ENCODE results near the gene SLC24A3. TPM values are rescaled to one million over a fixed set of nuclear protein-coding genes. Genes with fewer than 3 reads are reported as not detected.

Gene SLC24A3
- total and polyA plus RNA-seq, 2 of the 13 experiments (the other 11 are each of a cell fraction or from before 2014, with no cell fraction given) = not detected

GRCh38 chr20:19330731-19331130, 118.3 kb downstream of the SLC24A3 start:
- DNase-seq (ENCODE audit: low spot score) = no peak
- Histone ChIP-seq H3K4me3 (replicated peaks in 1 of 3; ENCODE audit: insufficient read depth in 1 of 3, low read depth in 2 of 3, low read length in 3 of 3) (no peak overlapping the region), H3K9ac (ENCODE audit: insufficient read depth, low read depth, low read length) (no peak overlapping the region), H3K9me3 (ENCODE audit: low read length) (no peaks in the 10 kb centered on the region), H3K4me1 (ENCODE audit: insufficient read depth, low read length) (no peaks in the 10 kb centered on the region), H3K27me3 (ENCODE audit: control insufficient read depth in 1 of 2, insufficient read depth in 2 of 2, low read length in 2 of 2) (0 out of 5 replicates have a peak, but pooled peaks cover 0 to 4% of the 10 kb centered on the region in 2 experiments), H3K36me3 (replicated peaks in 1 of 2; ENCODE audit: control insufficient read depth in 1 of 2, insufficient read depth in 2 of 2, low read length in 2 of 2) (no peaks in the 10 kb centered on the region), H2AFZ (ENCODE audit: low read length) (no peak overlapping the region), H3K4me2 (ENCODE audit: low read depth, low read length) (no peak overlapping the region), H3K27ac (ENCODE audit: extremely low read length, insufficient read depth, low read length) (no peak overlapping the region), H4K20me1 (ENCODE audit: insufficient read depth, low read length) (no peaks in the 10 kb centered on the region), H3K79me2 (ENCODE audit: insufficient read depth, low read length) (no peaks in the 10 kb centered on the region)
- no peak for FAIRE-seq
- WGBS (ENCODE audit: low lambda C conversion rate) = 0% methylated on average over 1 of the region's 1 CpG
- ChIA-PET POLR2A (no interaction called here), CTCF (ENCODE audit: low intra/inter-chr PET ratio, low total read pairs) (no interaction called here)
- intact Hi-C loops (cut with micrococcal nuclease; ENCODE audit: unreplicated experiment) (no loop called here), in situ Hi-C loops (cut with HindIII; ENCODE audit: extremely low pct_ligation_motif_present, low pct_unique_long_range_greater_than_20kb) (no loop called here)
- ATAC-seq = no peak
- no TSS peak for BruUV-seq (replicated peaks)
- TF ChIP-seq HMGXB4 (CRISPR knock-in tag; IDR thresholded peaks at IDR 0.05; ENCODE audit: borderline replicate concordance in 1 of 2, low read depth in 1 of 2) (no peak), IKZF5 (CRISPR knock-in tag; IDR thresholded peaks at IDR 0.05) (no peak), PAF1 (CRISPR knock-in tag; IDR thresholded peaks at IDR 0.05) (no peak), ZBTB14 (CRISPR knock-in tag; IDR thresholded peaks at IDR 0.05) (no peak), PATZ1 (CRISPR knock-in tag; IDR thresholded peaks at IDR 0.05) (no peak), SMC3 (IDR thresholded peaks at IDR 0.05; ENCODE audit: low read length) (no peak), ZNF558 (CRISPR knock-in tag; IDR thresholded peaks at IDR 0.05; ENCODE audit: borderline replicate concordance) (no peak), ZMYM4 (CRISPR knock-in tag; IDR thresholded peaks at IDR 0.05) (no peak), NFIC (IDR thresholded peaks at IDR 0.05; ENCODE audit: low read length) (no peak), ZNF543 (CRISPR knock-in tag; IDR thresholded peaks at IDR 0.05) (no peak), ZNF788 (CRISPR knock-in tag; IDR thresholded peaks at IDR 0.05; ENCODE audit: borderline replicate concordance) (no peak), AHR (CRISPR knock-in tag; IDR thresholded peaks at IDR 0.05) (no peak), ZNF576 (CRISPR knock-in tag; IDR thresholded peaks at IDR 0.05) (no peak), ZNF136 (CRISPR knock-in tag; IDR thresholded peaks at IDR 0.05; ENCODE audit: low read depth) (no peak), TRAFD1 (CRISPR knock-in tag; IDR thresholded peaks at IDR 0.05; ENCODE audit: borderline replicate concordance) (no peak), KDM5B (CRISPR knock-in tag; IDR thresholded peaks at IDR 0.05; ENCODE audit: borderline replicate concordance) (no peak), ZNF263 (CRISPR knock-in tag; IDR thresholded peaks at IDR 0.05) (no peak)
